ENCODE data around the gene POLR1E. TPM values are rescaled to one million over a fixed set of nuclear protein-coding genes. Genes with fewer than 3 reads are reported as not detected.
A peak's percentile ranks its signal among the peaks of the same experiment; 100 is the strongest.

The POLR1E gene
- total and polyA plus RNA-seq, 2 of the 8 experiments (the other 6 are each of a cell fraction or from before 2014, with no cell fraction given), result 16.0 to 40.0 TPM

GRCh38 chr9:37485389-37486255 lies at the start of gene POLR1E (continued):
- TF ChIP-seq SP2 (IDR thresholded peaks at IDR 0.05; ENCODE audit: low read length), result no peak
- no peak for TF ChIP-seq SIX5 (IDR thresholded peaks at IDR 0.05; ENCODE audit: low read depth, low read length)
- TF ChIP-seq, protein P1, sequence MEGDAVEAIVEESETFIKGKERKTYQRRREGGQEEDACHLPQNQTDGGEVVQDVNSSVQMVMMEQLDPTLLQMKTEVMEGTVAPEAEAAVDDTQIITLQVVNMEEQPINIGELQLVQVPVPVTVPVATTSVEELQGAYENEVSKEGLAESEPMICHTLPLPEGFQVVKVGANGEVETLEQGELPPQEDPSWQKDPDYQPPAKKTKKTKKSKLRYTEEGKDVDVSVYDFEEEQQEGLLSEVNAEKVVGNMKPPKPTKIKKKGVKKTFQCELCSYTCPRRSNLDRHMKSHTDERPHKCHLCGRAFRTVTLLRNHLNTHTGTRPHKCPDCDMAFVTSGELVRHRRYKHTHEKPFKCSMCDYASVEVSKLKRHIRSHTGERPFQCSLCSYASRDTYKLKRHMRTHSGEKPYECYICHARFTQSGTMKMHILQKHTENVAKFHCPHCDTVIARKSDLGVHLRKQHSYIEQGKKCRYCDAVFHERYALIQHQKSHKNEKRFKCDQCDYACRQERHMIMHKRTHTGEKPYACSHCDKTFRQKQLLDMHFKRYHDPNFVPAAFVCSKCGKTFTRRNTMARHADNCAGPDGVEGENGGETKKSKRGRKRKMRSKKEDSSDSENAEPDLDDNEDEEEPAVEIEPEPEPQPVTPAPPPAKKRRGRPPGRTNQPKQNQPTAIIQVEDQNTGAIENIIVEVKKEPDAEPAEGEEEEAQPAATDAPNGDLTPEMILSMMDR (IDR thresholded peaks at IDR 0.05; ENCODE audit: control extremely low read depth in 1 of 3, insufficient read depth in 1 of 3, low read depth in 1 of 3, low read length in 3 of 3), result no peak
- no peak for TF ChIP-seq CTBP2 (IDR thresholded peaks at IDR 0.05; ENCODE audit: borderline replicate concordance, insufficient read depth, insufficient read length, low read length)
- peak; percentile 45; the same call in 1 of the 2 replicates for TF ChIP-seq EGR1 (IDR thresholded peaks at IDR 0.05; ENCODE audit: borderline replicate concordance, low read depth, low read length)
- TF ChIP-seq CREB1 (IDR thresholded peaks at IDR 0.05), result peak; percentile 62
- TF ChIP-seq POLR2AphosphoS5 (IDR thresholded peaks at IDR 0.05; ENCODE audit: low read depth, low read length), result peak; percentile 76
- no peak for TF ChIP-seq KDM1A (IDR thresholded peaks at IDR 0.05; ENCODE audit: borderline replicate concordance, low read length)
- peak in 1 of 2 experiments; percentile 89; a peak in 2 of 4 replicates for TF ChIP-seq SIN3A (conservative IDR thresholded peaks at IDR 0.05 in 1 of 2, IDR thresholded peaks at IDR 0.05 in 1 of 2; ENCODE audit: low read depth in 1 of 2, low read length in 2 of 2)
- no peak for TF ChIP-seq POU5F1 (IDR thresholded peaks at IDR 0.05; ENCODE audit: low read depth, low read length)
- TF ChIP-seq SRF (IDR thresholded peaks at IDR 0.05; ENCODE audit: low read depth, low read length), result no peak
- TF ChIP-seq, protein P2, sequence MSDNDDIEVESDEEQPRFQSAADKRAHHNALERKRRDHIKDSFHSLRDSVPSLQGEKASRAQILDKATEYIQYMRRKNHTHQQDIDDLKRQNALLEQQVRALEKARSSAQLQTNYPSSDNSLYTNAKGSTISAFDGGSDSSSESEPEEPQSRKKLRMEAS (IDR thresholded peaks at IDR 0.05), result peak; percentile 77
- no peak for TF ChIP-seq SIRT6 (IDR thresholded peaks at IDR 0.05; ENCODE audit: low read length)
- peak; percentile 78 for TF ChIP-seq TAF1 (IDR thresholded peaks at IDR 0.05; ENCODE audit: low read depth, low read length)
- peak; percentile 73 for TF ChIP-seq KDM4A (IDR thresholded peaks at IDR 0.05; ENCODE audit: low read depth, low read length, severe bottlenecking)
- TF ChIP-seq YY1 (IDR thresholded peaks at IDR 0.05; ENCODE audit: low read depth, low read length), result no peak; the same call in 1 of the 2 replicates
- peak in 1 of 2 experiments; percentile 29; a peak in 1 of 4 replicates for TF ChIP-seq HDAC2 (IDR thresholded peaks at IDR 0.05; ENCODE audit: borderline replicate concordance in 1 of 2, low read depth in 2 of 2, low read length in 2 of 2)
- TF ChIP-seq SP4 (IDR thresholded peaks at IDR 0.05; ENCODE audit: low read length), result no peak; the same call in 1 of the 2 replicates

Data from H1 (cell line).